ENCODE measurements around the gene CARNS1. TPM values are rescaled to one million over a fixed set of nuclear protein-coding genes. Genes with fewer than 3 reads are reported as not detected.

CARNS1 gene
- total RNA-seq, 3 donors from 2014 or later: 0.16 to 4.2 (median 0.66) TPM

DNA sequence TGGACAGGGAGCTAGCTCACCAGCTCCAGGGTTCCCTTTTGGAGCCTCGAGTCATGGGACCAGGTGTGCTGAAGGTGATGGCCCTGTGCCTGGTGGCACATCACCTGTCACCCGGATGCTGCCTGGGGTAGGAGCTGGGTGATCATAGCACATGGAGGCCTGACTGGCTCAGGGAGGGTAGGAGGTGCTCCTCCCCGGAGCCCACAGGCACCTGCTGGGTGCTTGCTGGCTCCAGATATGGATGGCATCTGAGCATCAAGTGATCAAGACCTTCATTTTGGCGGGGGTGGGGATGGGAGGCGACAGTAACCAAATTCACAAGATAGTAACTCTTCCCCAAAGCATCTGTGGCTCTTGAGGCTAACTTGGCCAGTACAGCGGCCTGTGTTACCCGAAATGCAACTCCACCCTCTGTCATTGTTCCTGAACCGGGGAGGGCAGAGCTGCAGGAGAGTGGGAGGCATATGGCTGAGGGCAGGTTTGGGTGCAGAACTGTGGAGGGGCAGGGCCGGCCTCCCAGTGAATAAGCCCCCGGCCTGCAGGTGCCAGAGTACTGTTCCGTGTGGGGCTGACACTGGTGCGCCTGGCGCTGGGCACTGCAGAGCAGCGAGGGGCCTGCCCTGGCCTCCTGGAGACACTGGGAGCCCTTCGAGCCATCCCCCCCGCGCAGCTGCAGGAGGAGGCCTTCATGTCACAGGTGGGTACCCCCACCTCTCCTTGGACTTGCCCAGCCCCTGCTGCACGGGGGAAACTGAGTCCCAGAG lies 6.9 kb upstream of the CARNS1 start:
- Histone ChIP-seq H3K4me3 (no peak overlapping the region), H3K36me3 (no peaks in the 10 kb centered on the region), H3K27me3 (peaks cover 0 to 15% of the 10 kb centered on the region in 2 donors), H3K4me1 (no peaks in the 10 kb centered on the region), H3K9me3 (no peaks in the 10 kb centered on the region), H3K27ac (no peak overlapping the region)
- TF ChIP-seq POLR2A (IDR thresholded peaks at IDR 0.05) (no peak), POLR2AphosphoS5 (IDR thresholded peaks at IDR 0.05) (no peak)
- TF ChIP-seq, protein P1, sequence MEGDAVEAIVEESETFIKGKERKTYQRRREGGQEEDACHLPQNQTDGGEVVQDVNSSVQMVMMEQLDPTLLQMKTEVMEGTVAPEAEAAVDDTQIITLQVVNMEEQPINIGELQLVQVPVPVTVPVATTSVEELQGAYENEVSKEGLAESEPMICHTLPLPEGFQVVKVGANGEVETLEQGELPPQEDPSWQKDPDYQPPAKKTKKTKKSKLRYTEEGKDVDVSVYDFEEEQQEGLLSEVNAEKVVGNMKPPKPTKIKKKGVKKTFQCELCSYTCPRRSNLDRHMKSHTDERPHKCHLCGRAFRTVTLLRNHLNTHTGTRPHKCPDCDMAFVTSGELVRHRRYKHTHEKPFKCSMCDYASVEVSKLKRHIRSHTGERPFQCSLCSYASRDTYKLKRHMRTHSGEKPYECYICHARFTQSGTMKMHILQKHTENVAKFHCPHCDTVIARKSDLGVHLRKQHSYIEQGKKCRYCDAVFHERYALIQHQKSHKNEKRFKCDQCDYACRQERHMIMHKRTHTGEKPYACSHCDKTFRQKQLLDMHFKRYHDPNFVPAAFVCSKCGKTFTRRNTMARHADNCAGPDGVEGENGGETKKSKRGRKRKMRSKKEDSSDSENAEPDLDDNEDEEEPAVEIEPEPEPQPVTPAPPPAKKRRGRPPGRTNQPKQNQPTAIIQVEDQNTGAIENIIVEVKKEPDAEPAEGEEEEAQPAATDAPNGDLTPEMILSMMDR (IDR thresholded peaks at IDR 0.05): no peak
- no peak for DNase-seq (ENCODE audit: low spot score in 2 of 2)
- intact Hi-C loops (cut with DNase I; ENCODE audit: low total_unique reads): no loop called here

DNA sequence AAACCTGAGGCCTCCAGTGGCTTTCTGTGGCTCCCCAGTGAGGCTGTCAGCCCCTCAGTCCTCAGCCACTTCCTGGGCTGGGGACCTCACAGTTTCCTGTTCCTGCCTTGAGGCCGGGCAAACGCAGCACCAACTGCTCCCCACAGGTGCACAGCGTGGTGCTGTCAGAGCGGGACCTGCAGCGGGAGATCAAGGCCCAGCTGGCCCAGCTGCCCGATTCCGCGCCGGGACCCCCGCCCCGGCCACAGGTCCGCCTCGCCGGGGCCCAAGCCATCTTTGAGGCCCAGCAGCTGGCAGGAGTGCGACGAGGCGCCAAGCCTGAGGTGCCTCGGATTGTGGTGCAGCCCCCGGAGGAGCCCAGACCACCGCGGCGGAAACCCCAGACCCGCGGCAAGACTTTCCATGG lies 6.2 kb upstream of the CARNS1 start:
- intact Hi-C loops (cut with DNase I; ENCODE audit: low total_unique reads): no loop called here
- TF ChIP-seq POLR2A (IDR thresholded peaks at IDR 0.05) (no peak), POLR2AphosphoS5 (IDR thresholded peaks at IDR 0.05) (no peak)
- TF ChIP-seq, protein P1 (IDR thresholded peaks at IDR 0.05): no peak
- no peaks in the 10 kb centered on the region for H3K9me3 ChIP-seq
- peaks cover 0 to 15% of the 10 kb centered on the region in 2 donors for H3K27me3 ChIP-seq
- no peak for DNase-seq (ENCODE audit: low spot score in 2 of 2)
- no peaks in the 10 kb centered on the region for H3K4me1 ChIP-seq
- H3K27ac ChIP-seq: no peak overlapping the region
- H3K4me3 ChIP-seq: no peak overlapping the region
- no peaks in the 10 kb centered on the region for H3K36me3 ChIP-seq

DNA sequence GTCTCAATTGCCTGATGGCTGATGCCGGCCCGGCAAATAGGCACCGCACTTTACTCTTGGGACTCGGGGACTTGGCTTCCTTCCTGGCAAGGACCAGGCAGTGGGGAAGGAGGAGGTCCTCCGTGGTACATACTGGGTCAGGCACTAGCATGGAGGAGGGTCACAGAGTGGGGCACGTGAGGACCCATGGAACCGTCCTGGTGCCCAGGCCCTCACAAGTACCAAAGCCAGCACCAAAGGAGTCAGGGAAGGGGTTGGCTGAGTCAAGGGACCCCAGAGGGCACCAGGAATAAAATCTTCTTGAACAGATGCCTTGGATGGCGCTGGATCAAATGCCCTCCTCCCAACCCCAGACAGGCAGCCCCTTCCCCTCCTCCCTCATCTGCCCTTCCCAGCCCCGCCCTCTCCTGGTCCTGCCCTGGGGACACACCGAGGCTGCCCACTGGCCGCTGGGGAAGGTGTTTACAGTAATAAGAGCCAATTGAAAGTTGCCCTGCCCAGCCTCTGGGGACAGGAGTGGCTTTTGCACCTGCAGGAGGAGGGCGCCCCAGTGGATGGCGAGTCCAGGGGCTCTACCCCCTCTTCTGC lies 5.6 kb upstream of the CARNS1 start:
- intact Hi-C loops (cut with DNase I; ENCODE audit: low total_unique reads): no loop called here
- Histone ChIP-seq H3K9me3 (no peaks in the 10 kb centered on the region), H3K4me3 (no peak overlapping the region), H3K27me3 (peaks cover 0 to 15% of the 10 kb centered on the region in 2 donors), H3K27ac (no peak overlapping the region), H3K4me1 (no peaks in the 10 kb centered on the region), H3K36me3 (no peaks in the 10 kb centered on the region)
- no peak for DNase-seq (ENCODE audit: low spot score in 2 of 2)
- TF ChIP-seq, protein P1 (IDR thresholded peaks at IDR 0.05): no peak
- TF ChIP-seq POLR2AphosphoS5 (IDR thresholded peaks at IDR 0.05) (no peak), POLR2A (IDR thresholded peaks at IDR 0.05) (no peak)

- Histone ChIP-seq H3K9me3 (no peaks in the 10 kb centered on the region), H3K27ac (no peak overlapping the region), H3K4me3 (no peak overlapping the region), H3K27me3 (peaks cover 0 to 15% of the 10 kb centered on the region in 2 donors), H3K36me3 (no peaks in the 10 kb centered on the region), H3K4me1 (no peaks in the 10 kb centered on the region)
- intact Hi-C loops (cut with DNase I; ENCODE audit: low total_unique reads): no loop called here
- TF ChIP-seq POLR2AphosphoS5 (IDR thresholded peaks at IDR 0.05) (no peak), POLR2A (IDR thresholded peaks at IDR 0.05) (no peak)
- TF ChIP-seq, protein P1 (IDR thresholded peaks at IDR 0.05): no peak
- no peak for DNase-seq (ENCODE audit: low spot score in 2 of 2)
Measured at GRCh38 chr11:67410369-67410831, 5.1 kb upstream of the CARNS1 start.

All from breast epithelium (tissue), 4 donors.